NCI-H446 (cell line): ENCODE data around the gene SLC47A2.
A peak's percentile ranks its signal among the peaks of the same experiment; 100 is the strongest.
"Not testable (repeated sequence)": the region's sequence is repeated elsewhere in the genome, so short reads cannot be mapped to it uniquely, and the experiment has no call there.

Source experiments
- DNase-seq, 2 experiments: peaks; one replicate each; lab custom pipeline; 2025; lab: John Stamatoyannopoulos, UW

The SLC47A2 gene

GRCh38 chr17:19670908-19671307, 45.5 kb downstream of the SLC47A2 start:
- DNase-seq, result no peak

GRCh38 chr17:19669680-19670079, 46.7 kb downstream of the SLC47A2 start:
- DNase-seq, result not testable (repeated sequence)

- no peak for DNase-seq
These were observed 51.6 kb downstream of the SLC47A2 start for GRCh38 chr17:19664821-19665181.

GRCh38 chr17:19664136-19664820, 52.1 kb downstream of the SLC47A2 start:
- no peak for DNase-seq

GRCh38 chr17:19663097-19663496, 53.3 kb downstream of the SLC47A2 start:
- no peak for DNase-seq

- no peak for DNase-seq
These were observed 55.3 kb downstream of the SLC47A2 start for GRCh38 chr17:19661121-19661520.

GRCh38 chr17:19660219-19660870, 56.0 kb downstream of the SLC47A2 start:
- DNase-seq, result no peak

GRCh38 chr17:19659366-19660177, 56.8 kb downstream of the SLC47A2 start:
- no peak for DNase-seq

- no peak for DNase-seq
These were observed 59.4 kb downstream of the SLC47A2 start for GRCh38 chr17:19656851-19657581.

- DNase-seq, result no peak
These were observed 60.0 kb downstream of the SLC47A2 start for GRCh38 chr17:19656336-19656735.

GRCh38 chr17:19654896-19655295, 61.5 kb downstream of the SLC47A2 start:
- DNase-seq, result no peak

- no peak for DNase-seq
These were observed 62.0 kb downstream of the SLC47A2 start for GRCh38 chr17:19654342-19654886.

- no peak for DNase-seq
These were observed 63.8 kb downstream of the SLC47A2 start for GRCh38 chr17:19652595-19652994.

- no peak for DNase-seq
These were observed 64.7 kb downstream of the SLC47A2 start for GRCh38 chr17:19651451-19652238.

GRCh38 chr17:19650826-19651225, 65.6 kb downstream of the SLC47A2 start:
- no peak for DNase-seq

- no peak for DNase-seq
These were observed 67.2 kb downstream of the SLC47A2 start for GRCh38 chr17:19649274-19649541.

GRCh38 chr17:19648475-19649273, 67.7 kb downstream of the SLC47A2 start, which contains the start of gene ALDH3A2:
Gene ALDH3A2 (plus strand): TSS chr17:19648751. CDS start chr17:19648972, 221 bp downstream.
- DNase-seq, result peak; percentile 89 to 93

- DNase-seq, result peak; percentile 34 to 49
These were observed 68.5 kb downstream of the SLC47A2 start for GRCh38 chr17:19647697-19648474.
